Activated CD4-positive, CD25-positive, alpha-beta regulatory T cell treated with anti-CD3 and anti-CD28 coated beads, Interleukin-2, amount 50 U/mL, for 16 hours (primary cell): ENCODE measurements around the gene STAG3.
"Not testable (repeated sequence)": the region's sequence is repeated elsewhere in the genome, so short reads cannot be mapped to it uniquely, and the experiment has no call there.

Experiments
- DNase-seq: peaks from one replicate; pipeline ENCODE4 v3.0.0-alpha.2; 2020; ENCODE audit warnings: low read depth, low spot score

The STAG3 gene

DNA sequence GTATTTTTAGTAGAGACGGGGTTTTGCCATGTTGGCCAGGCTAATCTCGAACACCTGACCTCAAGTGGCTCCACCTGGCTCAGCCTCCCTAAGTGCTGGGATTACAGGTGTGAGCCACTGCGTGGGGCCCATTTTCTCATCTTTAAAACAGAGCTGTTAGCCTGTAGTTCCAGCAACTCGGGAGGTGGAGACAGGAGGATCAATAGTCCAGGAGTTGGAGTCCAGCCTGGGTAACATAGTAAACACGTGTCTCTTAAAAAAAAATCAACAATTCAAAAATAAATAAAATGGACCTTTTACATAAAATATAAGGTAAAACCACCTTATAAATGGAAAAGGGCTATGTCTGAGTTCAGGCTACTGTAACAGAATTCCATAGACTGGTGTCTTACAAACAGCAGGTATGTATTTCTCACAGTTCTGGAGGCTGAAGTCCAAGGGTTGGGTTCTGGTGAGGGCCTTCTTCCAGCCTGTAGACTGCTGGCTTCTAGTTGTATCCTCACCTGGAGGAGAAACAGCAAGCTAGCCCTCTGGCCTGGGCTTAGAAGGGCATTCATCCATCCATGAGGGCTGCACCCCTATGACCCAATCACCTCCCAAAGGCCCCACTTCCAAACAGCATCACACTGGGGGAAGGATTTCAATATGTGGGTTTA is 35.0 kb downstream of the STAG3 start:
- DNase-seq: no peak

DNA sequence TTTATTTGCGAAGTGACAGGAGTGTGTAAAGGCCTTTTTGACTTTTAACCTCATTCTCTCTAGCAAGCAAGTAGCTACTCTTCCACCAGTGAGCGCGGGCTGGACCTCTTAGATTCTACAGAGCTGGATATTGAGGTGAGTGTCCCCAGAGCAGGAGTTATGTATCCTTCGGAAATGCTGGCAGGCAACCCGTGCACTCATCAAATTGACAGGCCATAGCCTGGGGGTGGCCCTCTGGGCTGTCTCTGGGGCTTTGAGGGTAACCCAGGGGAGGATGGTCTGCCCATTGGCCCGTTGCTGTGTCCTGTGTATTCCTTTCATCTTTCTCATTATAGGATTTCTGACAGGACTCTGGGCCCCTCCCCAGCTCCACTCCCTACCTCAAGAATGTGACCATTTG is 36.0 kb downstream of the STAG3 start:
- no peak for DNase-seq

DNA sequence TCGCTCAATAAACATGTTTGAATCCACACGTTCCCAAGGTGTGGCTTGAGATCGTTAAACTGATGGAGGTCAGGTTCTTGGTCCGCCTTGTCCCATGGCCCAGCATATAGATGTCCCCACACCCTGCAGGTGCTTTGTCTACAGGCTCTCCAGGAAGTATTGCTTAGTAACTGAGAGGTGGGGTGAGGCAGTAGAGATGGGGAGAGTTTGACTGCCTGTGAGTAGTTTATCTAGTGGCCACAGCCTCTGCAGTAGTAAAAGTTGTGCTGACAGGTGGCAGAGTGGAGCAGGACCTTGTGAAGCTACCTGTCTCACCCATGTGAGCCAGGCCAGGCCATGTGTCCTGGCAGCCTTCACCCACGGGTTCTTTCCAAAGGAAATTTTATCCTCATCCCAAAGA is 36.6 kb downstream of the STAG3 start:
- DNase-seq: not testable (repeated sequence)

GRCh38 chr7:100215895-100216294 is 38.2 kb downstream of the STAG3 start:
- DNase-seq: no peak

DNA sequence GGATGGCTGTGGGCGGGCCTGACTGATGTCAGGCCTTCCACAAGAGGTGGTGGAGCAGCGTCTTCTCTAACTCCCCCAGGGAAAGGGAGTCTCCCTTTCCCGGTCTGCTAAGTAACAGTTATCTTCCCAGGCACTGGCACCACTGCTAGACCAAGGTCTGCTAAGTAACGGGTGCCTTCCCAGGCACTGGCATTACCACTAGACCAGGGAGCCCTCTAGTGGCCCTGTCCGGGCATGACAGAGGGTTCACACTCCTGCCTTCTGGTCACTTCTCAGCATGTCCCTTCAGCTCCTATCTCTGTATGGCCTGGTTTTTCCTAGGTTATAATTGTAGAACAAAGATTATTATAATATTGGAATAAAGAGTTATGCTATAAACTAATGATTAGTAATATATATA is 40.2 kb downstream of the STAG3 start:
- DNase-seq: peak; percentile 64

DNA sequence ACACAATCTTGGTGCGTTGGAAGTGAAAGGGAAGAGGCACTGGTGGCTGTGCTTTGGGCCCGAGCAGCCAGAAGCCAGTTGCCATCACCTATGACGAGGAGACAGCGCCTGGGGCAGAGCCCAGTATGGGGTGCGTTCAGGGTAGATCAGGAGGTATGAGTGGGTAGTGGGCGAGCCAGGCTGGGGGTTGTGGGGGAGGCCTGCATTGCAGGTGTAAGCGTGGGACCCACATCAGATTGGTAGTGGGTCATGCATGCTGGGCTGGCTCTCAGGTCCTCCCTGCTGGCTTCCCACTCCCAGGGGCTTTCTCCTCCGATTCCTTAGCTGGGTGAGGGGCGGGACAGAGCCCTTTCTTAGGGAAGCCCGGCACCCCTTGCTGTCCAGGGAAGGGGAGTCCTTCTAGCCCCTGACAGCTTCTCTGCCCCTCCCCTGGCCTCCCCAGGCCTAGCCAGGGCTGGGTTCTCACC is 41.6 kb downstream of the STAG3 start:
- no peak for DNase-seq

- not testable (repeated sequence) for DNase-seq
These were observed 42.3 kb downstream of the STAG3 start, which contains the start of gene PVRIG for GRCh38 chr7:100219801-100220585. Gene PVRIG, plus strand, starts transcription at chr7:100219949. Its CDS starts 22 bp downstream, at chr7:100219971.

DNA sequence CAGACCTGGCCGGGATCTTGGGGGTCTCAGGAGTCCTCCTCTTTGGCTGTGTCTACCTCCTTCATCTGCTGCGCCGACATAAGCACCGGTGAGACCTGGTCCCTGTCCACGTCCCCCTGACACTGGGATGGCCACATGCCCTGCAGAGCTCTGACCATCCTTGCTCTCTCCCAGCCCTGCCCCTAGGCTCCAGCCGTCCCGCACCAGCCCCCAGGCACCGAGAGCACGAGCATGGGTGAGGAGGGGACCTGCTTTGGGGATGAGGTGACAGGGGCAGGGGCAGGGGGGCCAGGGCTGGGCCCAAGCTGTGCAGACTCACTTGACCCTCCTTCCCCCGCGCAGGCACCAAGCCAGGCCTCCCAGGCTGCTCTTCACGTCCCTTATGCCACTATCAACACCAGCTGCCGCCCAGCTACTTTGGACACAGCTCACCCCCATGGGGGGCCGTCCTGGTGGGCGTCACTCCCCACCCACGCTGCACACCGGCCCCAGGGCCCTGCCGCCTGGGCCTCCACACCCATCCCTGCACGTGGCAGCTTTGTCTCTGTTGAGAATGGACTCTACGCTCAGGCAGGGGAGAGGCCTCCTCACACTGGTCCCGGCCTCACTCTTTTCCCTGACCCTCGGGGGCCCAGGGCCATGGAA is 43.0 kb downstream of the STAG3 start:
- no peak for DNase-seq

DNA sequence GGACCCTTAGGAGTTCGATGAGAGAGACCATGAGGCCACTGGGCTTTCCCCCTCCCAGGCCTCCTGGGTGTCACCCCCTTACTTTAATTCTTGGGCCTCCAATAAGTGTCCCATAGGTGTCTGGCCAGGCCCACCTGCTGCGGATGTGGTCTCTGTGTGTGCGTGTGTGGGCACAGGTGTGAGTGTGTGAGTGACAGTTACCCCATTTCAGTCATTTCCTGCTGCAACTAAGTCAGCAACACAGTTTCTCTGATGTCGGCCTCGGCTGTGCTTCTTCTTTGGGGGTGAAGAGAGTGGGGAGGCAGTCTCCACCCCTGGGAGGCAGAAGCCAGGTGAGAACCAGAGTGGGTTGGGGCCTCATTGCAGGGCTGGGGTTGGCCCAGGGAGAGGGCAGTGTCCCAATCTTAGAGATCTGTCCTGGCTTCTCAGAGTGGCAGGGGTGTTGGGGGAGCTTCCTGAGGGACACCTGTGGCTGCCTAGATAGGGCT is 43.6 kb downstream of the STAG3 start:
- peak; percentile 71 for DNase-seq

DNA sequence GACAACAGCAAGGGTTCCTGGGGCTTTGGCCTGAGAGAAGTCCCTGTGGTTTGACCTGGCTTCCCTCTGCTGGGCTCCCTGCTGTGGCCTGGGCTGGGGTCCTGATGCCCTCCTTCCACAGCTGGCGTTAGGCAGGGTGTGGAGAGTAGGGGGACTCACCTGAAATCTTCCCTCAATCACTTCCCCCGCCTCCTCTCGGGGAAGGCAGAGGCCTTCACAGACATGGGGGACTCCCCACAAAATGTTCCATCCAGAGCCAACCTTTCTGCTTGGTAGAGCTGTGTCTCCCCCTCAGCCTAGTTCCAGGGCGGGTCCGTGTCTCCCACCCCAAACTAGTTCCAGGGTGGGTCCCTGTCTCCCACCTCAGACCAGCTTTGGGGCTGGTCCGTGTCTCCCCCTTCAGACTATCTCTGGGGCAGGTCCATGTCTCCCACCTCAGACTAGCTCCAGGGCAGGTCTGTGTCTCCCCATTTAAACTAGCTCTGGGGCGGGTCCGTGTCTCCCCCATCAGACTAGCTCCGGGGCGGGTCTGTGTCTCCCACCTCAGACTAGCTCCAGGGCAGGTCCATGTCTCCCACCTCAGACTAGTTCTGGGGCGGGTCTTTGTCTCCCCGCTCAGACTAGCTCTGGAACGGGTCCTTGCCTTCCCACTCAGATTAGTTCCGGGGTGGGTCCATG is 44.2 kb downstream of the STAG3 start:
- no peak for DNase-seq

DNA sequence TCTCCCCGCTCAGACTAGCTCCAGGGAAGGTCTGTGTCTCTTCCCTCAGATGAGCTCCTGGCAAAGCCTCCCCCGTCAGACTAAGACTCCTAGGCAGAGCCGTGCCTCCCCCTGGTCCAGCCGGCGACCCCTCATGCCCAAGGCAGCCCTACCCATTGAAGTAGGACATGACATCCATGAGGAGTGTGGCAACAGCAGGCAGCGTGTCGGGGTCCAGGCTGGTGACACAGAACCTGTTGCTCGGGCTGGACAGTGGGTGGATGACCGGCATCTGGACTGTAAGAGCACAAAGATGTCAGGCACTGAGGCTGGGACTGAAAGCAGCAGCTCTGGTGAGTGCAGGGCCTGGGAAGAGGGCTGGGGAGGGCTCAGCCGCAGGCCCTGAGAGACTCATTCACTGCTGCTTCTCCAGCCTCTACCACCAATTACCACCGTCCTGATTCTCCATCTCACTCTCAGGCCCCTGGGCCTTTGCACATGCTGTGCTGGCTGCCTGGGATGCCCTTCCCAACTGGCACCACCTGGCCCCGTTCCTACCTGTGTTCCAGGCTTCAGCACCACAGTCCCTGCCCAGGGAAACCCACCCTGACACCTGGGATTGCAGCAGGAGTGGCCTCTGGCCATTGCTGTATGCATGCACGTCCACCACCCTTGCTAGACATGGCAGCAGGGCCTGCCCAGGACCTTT is 44.9 kb downstream of the STAG3 start:
- DNase-seq: no peak

GRCh38 chr7:100223376-100223927 is 45.7 kb downstream of the STAG3 start:
- DNase-seq: not testable (repeated sequence)

DNA sequence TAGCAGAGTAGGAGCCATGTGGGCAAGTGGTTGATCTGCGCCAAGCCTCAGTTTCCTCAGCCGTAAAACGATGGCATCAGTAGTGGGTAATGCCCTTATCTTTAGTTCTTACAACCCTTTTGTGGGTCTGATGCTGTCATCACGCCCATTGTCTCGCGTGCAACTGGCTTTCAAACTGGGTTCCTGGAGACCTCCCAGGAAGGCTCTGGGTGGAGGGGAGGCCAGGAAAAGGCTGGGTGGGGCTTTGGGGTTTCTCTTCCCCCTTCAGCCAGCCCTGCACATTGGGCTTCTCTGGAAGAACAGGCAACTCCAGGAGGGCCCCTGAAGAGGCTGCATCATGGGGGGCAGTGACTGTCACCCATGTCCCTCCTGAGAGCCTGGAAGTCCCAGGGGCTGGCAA is 47.2 kb downstream of the STAG3 start:
- not testable (repeated sequence) for DNase-seq

- DNase-seq: not testable (repeated sequence)
These were observed 57.1 kb downstream of the STAG3 start for GRCh38 chr7:100234660-100235317.

DNA sequence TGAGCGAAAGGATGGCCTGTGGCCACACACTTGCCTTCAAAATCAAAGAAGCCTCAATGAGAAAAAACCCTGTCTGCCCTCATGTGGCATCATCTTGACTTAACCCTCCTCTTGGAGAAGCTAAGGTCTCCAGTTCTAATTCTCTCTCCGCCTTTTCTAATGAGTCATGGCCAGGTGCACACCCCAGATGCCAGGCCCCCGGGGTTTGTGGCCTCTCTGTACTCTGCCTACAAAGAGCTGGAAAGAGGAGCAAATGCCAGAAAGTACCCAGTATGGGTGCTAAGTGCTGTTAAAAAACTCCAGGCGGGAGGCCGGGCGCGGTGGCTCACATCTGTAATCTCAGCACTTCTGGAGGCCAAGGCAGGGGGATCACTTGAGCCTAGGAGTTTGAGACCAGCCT is 62.3 kb downstream of the STAG3 start:
- DNase-seq: not testable (repeated sequence)

DNA sequence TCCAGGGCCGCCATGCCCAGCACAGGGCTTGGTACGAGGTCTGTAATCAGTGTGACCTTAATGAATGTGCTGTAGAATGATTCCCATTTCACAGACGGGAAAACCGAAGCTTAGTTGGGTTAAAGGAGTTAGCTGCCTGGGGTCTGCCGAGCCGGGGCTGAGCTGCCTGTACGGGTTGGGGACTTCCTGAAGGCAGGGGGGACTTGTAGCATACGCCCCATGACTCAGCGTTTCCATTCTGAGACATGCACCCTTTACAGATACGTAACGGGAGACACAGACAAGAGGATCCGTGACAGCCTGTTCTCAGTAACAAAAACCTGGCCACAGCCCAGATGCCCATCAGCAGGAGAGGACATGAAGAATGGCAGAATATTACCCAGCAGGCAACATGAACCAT is 65.7 kb downstream of the STAG3 start:
- DNase-seq: peak; percentile 34

- DNase-seq: not testable (repeated sequence)
These were observed 67.4 kb downstream of the STAG3 start for GRCh38 chr7:100244988-100245605.

DNA sequence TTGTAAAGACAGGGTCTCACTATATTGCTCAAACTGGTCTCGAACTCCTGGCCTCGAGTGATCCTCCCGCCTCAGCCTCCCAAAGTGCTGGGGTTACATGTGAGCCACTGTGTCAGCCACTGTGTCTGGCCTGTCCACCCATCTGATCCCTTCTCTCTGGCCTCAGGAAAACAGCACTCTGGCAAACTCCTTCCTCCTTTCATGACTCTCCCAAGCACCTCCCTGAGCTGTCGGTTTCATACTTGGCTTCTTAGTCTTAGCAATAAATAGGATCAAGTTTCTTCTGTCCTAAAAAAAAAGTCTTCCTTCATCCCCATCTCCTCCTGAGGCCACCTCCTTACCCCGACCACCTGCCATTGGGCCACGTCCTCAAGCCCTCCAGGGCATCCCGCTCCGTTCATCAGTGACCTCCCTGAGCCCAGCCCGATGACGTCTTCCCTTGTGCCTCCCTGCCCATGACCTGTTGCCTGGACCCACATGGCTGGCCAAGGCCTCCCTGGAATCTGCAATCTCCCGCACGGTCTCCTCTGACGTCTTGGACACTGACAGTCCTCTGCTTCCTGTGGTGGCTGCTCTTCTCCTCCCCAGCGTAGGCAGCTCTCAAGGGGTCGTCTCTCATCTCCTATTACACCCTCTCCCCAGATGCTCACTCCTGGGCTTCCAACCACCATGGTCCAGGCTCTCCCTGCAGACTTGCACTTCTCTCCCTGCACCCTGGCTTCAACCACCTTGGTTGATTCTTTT is 68.6 kb downstream of the STAG3 start:
- DNase-seq: not testable (repeated sequence)

GRCh38 chr7:100246865-100247137 is 69.1 kb downstream of the STAG3 start:
- DNase-seq: not testable (repeated sequence)
